K562 (cell line): ENCODE measurements around the gene PRPH2. TPM values are rescaled to one million over a fixed set of nuclear protein-coding genes. Genes with fewer than 3 reads are reported as not detected.

Experiments
- ATAC-seq: fragments of 200-7000 bp; cut with Tn5 transposase; 3 replicates; pipeline ENCODE4 v1.9.1; 2020; ENCODE audit warnings: moderate library complexity
- BruUV-seq: library from RNA; stranded (reverse); fragments of 400-500 nt; replicated peaks from 2 replicates; lab custom pipeline; 2021; lab: Mats Ljungman, UMichigan
- CTCF ChIA-PET: fragments of 300-600 bp; formaldehyde crosslinking; extraction: SDS; loops from one replicate; lab custom pipeline; 2021; ENCODE audit warnings: low intra/inter-chr PET ratio; lab: Yijun Ruan, JAX
- POLR2A ChIA-PET: fragments of 300-600, 350-650 bp; sonication (Branson Sonifier 250); formaldehyde crosslinking; extraction: SDS; loops from one replicate; lab custom pipeline; 2021; ENCODE audit warnings: antibody characterized with exemption, inconsistent platforms; lab: Yijun Ruan, JAX
- DNase-seq, 4 experiments: peaks; one replicate each; pipeline versions ENCODE4 v3.0.0 to v3.0.0-alpha.2; 2011 to 2018; ENCODE audit warnings: low spot score in 3 of 4, mixed read lengths in 3 of 4; ENCODE audit errors: extremely low read depth in 1 of 4
- FAIRE-seq: peaks from 2 replicates; lab custom pipeline; 2011; peaks lifted over from hg19 to GRCh38; lab: Jason Lieb, UNC
- H2AFZ ChIP-seq: 2 replicates; pipeline ENCODE4 v1.6.0; 2011; ENCODE audit warnings: low read depth, low read length, control low read depth, inconsistent platforms
- H3K27ac ChIP-seq: fragments of 200-600 bp; 3 replicates; pipeline ENCODE4 v1.8.0; 2011; ENCODE audit warnings: low read depth, mild to moderate bottlenecking, control low read depth, inconsistent platforms, low read length, moderate library complexity, mixed read lengths; ENCODE audit errors: extremely low read depth
- H3K27me3 ChIP-seq, 2 experiments: fragments of 300-600 bp in 1 of 2; 2 replicates in 1 of 2; 3 replicates in 1 of 2; pipeline versions ENCODE4 v1.6.0 to v1.8.0; 2011; ENCODE audit warnings: inconsistent platforms in 2 of 2, low read length in 2 of 2, mild to moderate bottlenecking in 1 of 2, mixed read lengths in 1 of 2, moderate library complexity in 1 of 2; ENCODE audit not compliant: control insufficient read depth in 2 of 2, insufficient read depth in 2 of 2
- H3K36me3 ChIP-seq: fragments of 300-600 bp; 3 replicates; pipeline ENCODE4 v1.8.0; 2011; ENCODE audit warnings: mild to moderate bottlenecking, low read length, inconsistent platforms; ENCODE audit not compliant: control insufficient read depth, insufficient read depth
- H3K4me1 ChIP-seq, 2 experiments: fragments of 200-600 bp in 1 of 2; replicated peaks in 1 of 2; 2 replicates in 1 of 2; 3 replicates in 1 of 2; pipeline versions ENCODE4 v1.5.1 to v1.8.0; 2011; ENCODE audit warnings: inconsistent platforms in 2 of 2, low read length in 2 of 2, mild to moderate bottlenecking in 1 of 2, mixed read lengths in 1 of 2, moderate library complexity in 1 of 2; ENCODE audit not compliant: control insufficient read depth in 2 of 2, insufficient read depth in 2 of 2
- H3K4me2 ChIP-seq: 2 replicates; pipeline ENCODE4 v1.6.1; 2011; ENCODE audit warnings: low read length, control low read depth, inconsistent platforms, mixed read lengths; ENCODE audit not compliant: insufficient read depth
- H3K4me3 ChIP-seq: fragments of 200-600 bp; sonication (generic), shearing (Covaris generic); 2 replicates; pipeline ENCODE4 v1.5.1; 2016; ENCODE audit warnings: control low read depth, inconsistent platforms
- H3K79me2 ChIP-seq: fragments of 200-600 bp; 3 replicates; pipeline ENCODE4 v1.8.0; 2011; ENCODE audit warnings: low read length, inconsistent platforms; ENCODE audit not compliant: control insufficient read depth, insufficient read depth
- H3K9ac ChIP-seq, 2 experiments: 2 replicates each; pipeline versions ENCODE4 v1.6.0 to v1.6.1; 2011; ENCODE audit warnings: low read depth in 2 of 2, low read length in 2 of 2, control low read depth in 1 of 2, inconsistent platforms in 1 of 2, mild to moderate bottlenecking in 1 of 2, mixed read lengths in 1 of 2; ENCODE audit not compliant: insufficient read depth in 1 of 2
- H3K9me1 ChIP-seq: one replicate; pipeline ENCODE4 v1.6.0; 2011; ENCODE audit warnings: inconsistent platforms, mild to moderate bottlenecking, low read length, moderate library complexity; ENCODE audit not compliant: control insufficient read depth, insufficient read depth
- H3K9me3 ChIP-seq: replicated peaks from 2 replicates; pipeline ENCODE4 v1.5.1; 2011; ENCODE audit warnings: low read depth, low read length, inconsistent platforms; ENCODE audit not compliant: control insufficient read depth, insufficient read depth
- H4K20me1 ChIP-seq: replicated peaks from 2 replicates; pipeline ENCODE4 v1.6.1; 2011; ENCODE audit warnings: low read length, inconsistent platforms, mixed read lengths; ENCODE audit not compliant: control insufficient read depth, insufficient read depth
- ATF2 ChIP-seq: sonication (generic); formaldehyde crosslinking; IDR thresholded peaks from 2 replicates; pipeline ENCODE4 v1.8.1; 2022; ENCODE audit warnings: missing genetic modification reagents
- ERF ChIP-seq: fragments of 450-650 bp; formaldehyde crosslinking; IDR thresholded peaks from 2 replicates; pipeline ENCODE4 v1.4.0; 2020; ENCODE audit warnings: mild to moderate bottlenecking, mixed read lengths
- FIP1L1 ChIP-seq: fragments of 200-400 bp; formaldehyde crosslinking; IDR thresholded peaks from 2 replicates; pipeline ENCODE4 v1.6.1; 2018; ENCODE audit warnings: mild to moderate bottlenecking, low read depth, low read length; ENCODE audit not compliant: poor library complexity, severe bottlenecking
- LCOR ChIP-seq: sonication (generic); formaldehyde crosslinking; IDR thresholded peaks from 2 replicates; pipeline ENCODE4 v1.8.0; 2022; ENCODE audit warnings: mild to moderate bottlenecking, missing genetic modification reagents
- MEF2A ChIP-seq: IDR thresholded peaks from 2 replicates; pipeline ENCODE4 v1.6.1; 2011; ENCODE audit warnings: low read depth, mild to moderate bottlenecking, low read length, moderate library complexity; ENCODE audit not compliant: control insufficient read depth
- MXD1 ChIP-seq: fragments of 250-450 bp; sonication (Bioruptor Pico); IDR thresholded peaks from 2 replicates; pipeline ENCODE4 v1.8.0; 2021; ENCODE audit warnings: borderline replicate concordance, mild to moderate bottlenecking, moderate library complexity; ENCODE audit not compliant: poor library complexity, severe bottlenecking
- SETDB1 ChIP-seq: IDR thresholded peaks from one replicate; pipeline ENCODE4 v1.6.1; 2012; ENCODE audit warnings: low read length, control low read depth, inconsistent platforms
- ZNF407 ChIP-seq: fragments of 450-650 bp; IDR thresholded peaks from 2 replicates; pipeline ENCODE4 v1.6.1; 2016; ENCODE audit warnings: low read depth
- WGBS: fragments of 100-300 bp; shearing (Covaris generic); methylation state at CpG from one replicate; pipeline ENCODE4 v1.1.6; 2016; ENCODE audit warnings: low coverage, mixed read lengths; ENCODE audit not compliant: insufficient coverage; ENCODE audit errors: missing lambda C conversion rate; 5-methylcytosine and 5-hydroxymethylcytosine counted together
- in situ Hi-C: fragments of 300-500 bp; cut with MboI; formaldehyde crosslinking; loops from 4 replicates; pipeline ENCODE4 v1.15.0; 2018; ENCODE audit warnings: inconsistent platforms, mixed read lengths
- intact Hi-C: fragments of 100-400 bp; cut with micrococcal nuclease; formaldehyde crosslinking; loops from 2 replicates; pipeline ENCODE4 v1.14.2; 2022
- polyA plus RNA-seq, 8 experiments: library from polyadenylated mRNA; depleted of rRNA in 4 of 8; stranded (reverse) in 5 of 8; unstranded in 3 of 8; fragments of >200 nt; fragmentation: Nextera tagmentation in 2 of 8; fragmentation: Illumina TruSeq in 1 of 8; extraction: Ambion mirVana in 2 of 8; extraction: Trizol in 1 of 8; gene quantifications; 2 replicates each; pipeline versions ENCODE4 v1.2.1 to v1.2.3, GENCODE V29; 2011 to 2014; ENCODE audit warnings: inconsistent platforms in 1 of 8, missing spikeins in 1 of 8
- total RNA-seq, 7 experiments: library from RNA; depleted of rRNA in 6 of 7; stranded (reverse); fragments of >200 nt in 6 of 7; fragmentation: Illumina TruSeq in 2 of 7; extraction: Trizol in 2 of 7; gene quantifications; 2 replicates each; pipeline versions ENCODE4 v1.2.1 to v1.2.3, GENCODE V29; 2011 to 2021; ENCODE audit warnings: low replicate concordance in 1 of 7

Gene PRPH2
- total and polyA plus RNA-seq, 9 of the 15 experiments (the other 6 are each of a cell fraction or from before 2014, with no cell fraction given), result 0.03 to 0.11 (median 0.03) TPM; not detected in 5

GRCh38 chr6:42726485-42727086 is 4.2 kb upstream of the PRPH2 start:
- 18% methylated on average over 14 of the region's 14 CpGs for WGBS
- Histone ChIP-seq H3K36me3 (no peaks in the 10 kb centered on the region), H3K9me1 (peaks cover 6% of the 10 kb centered on the region), H3K9ac (no peak overlapping the region), H3K9me3 (no peaks in the 10 kb centered on the region), H3K4me1 (peaks cover 6 to 8% of the 10 kb centered on the region in 2 experiments; a peak in 4 of 5 replicates), H4K20me1 (no peaks in the 10 kb centered on the region), H3K27ac (no peak overlapping the region), H3K79me2 (no peaks in the 10 kb centered on the region), H3K4me3 (no peak overlapping the region), H3K4me2 (peak overlapping the region; percentile 48), H2AFZ (peak overlapping the region; percentile 87), H3K27me3 (peaks cover 7 to 11% of the 10 kb centered on the region in 2 experiments)
- POLR2A ChIA-PET, result interaction anchor here (0.8 to 1.9 kb wide), 4 partner anchors 9 to 153 kb away, joined by 3 to 5 read pairs (median 4); partner anchors contain the start of gene RPL7L1
- no TSS peak for BruUV-seq
- in situ Hi-C loops (no loop called here), intact Hi-C loops (loop anchor here (1.0 to 10.0 kb wide), 5 partner anchors 65 to 462 kb away; partner anchors contain the start of genes RPL7L1 and UBR2)
- CTCF ChIA-PET, result interaction anchor here (0.5 to 2.7 kb wide), 10 partner anchors 10 to 651 kb away, joined by 3 to 40 read pairs (median 4); partner anchors contain the start of gene UBR2
- peak; percentile 90 for ATAC-seq
- peak; percentile 97 for FAIRE-seq
- peak; percentile 87 to 92 (median 90) for DNase-seq
- TF ChIP-seq ERF, result no peak
- TF ChIP-seq MEF2A, result 0 out of 2 replicates have a peak, but pooled peaks have one; percentile 65
- TF ChIP-seq LCOR (CRISPR knock-in tag), result no peak
- TF ChIP-seq ZNF407, result no peak
- no peak for TF ChIP-seq FIP1L1
- no peak for TF ChIP-seq SETDB1
- no peak for TF ChIP-seq ATF2 (CRISPR knock-in tag)
- TF ChIP-seq MXD1 (CRISPR knock-in tag), result no peak
